HG02678 (cell line): Measurements from ENCODE around the gene ADCY1.

ENCODE experiments used
- ATAC-seq: cut with Tn5 transposase; IDR thresholded peaks from one replicate; pipeline ENCODE4 v1.9.1; 2021; ENCODE audit warnings: mild to moderate bottlenecking, moderate library complexity; ENCODE audit not compliant: unreplicated experiment

ADCY1 gene

GRCh38 chr7:45623157-45623556, 49.0 kb downstream of the ADCY1 start:
- ATAC-seq = no peak

GRCh38 chr7:45623740-45624391, 49.7 kb downstream of the ADCY1 start:
- ATAC-seq = no peak

- ATAC-seq = no peak
Measured at GRCh38 chr7:45624392-45624760, 50.2 kb downstream of the ADCY1 start.

- ATAC-seq = no peak
Measured at GRCh38 chr7:45625067-45625466, 50.9 kb downstream of the ADCY1 start.

- ATAC-seq = no peak
Measured at GRCh38 chr7:45625714-45626440, 51.7 kb downstream of the ADCY1 start.

- no peak for ATAC-seq
Measured at GRCh38 chr7:45626441-45627430, 52.6 kb downstream of the ADCY1 start.

GRCh38 chr7:45627691-45628456, 53.7 kb downstream of the ADCY1 start:
- ATAC-seq = no peak

- ATAC-seq = no peak
Measured at GRCh38 chr7:45631569-45631968, 57.4 kb downstream of the ADCY1 start.

GRCh38 chr7:45636733-45637132, 62.6 kb downstream of the ADCY1 start:
- ATAC-seq = no peak

GRCh38 chr7:45638916-45639315, 64.7 kb downstream of the ADCY1 start:
- ATAC-seq = no peak

GRCh38 chr7:45642044-45642443, 67.9 kb downstream of the ADCY1 start:
- no peak for ATAC-seq

GRCh38 chr7:45643630-45644029, 69.5 kb downstream of the ADCY1 start:
- ATAC-seq = no peak

GRCh38 chr7:45644237-45644636, 70.1 kb downstream of the ADCY1 start:
- ATAC-seq = no peak

GRCh38 chr7:45645141-45645969, 71.2 kb downstream of the ADCY1 start:
- no peak for ATAC-seq

- ATAC-seq = no peak
Measured at GRCh38 chr7:45646207-45646821, 72.1 kb downstream of the ADCY1 start.

- ATAC-seq = no peak
Measured at GRCh38 chr7:45646996-45647825, 73.0 kb downstream of the ADCY1 start.

- no peak for ATAC-seq
Measured at GRCh38 chr7:45647967-45648670, 74.0 kb downstream of the ADCY1 start.

GRCh38 chr7:45648671-45648995, 74.5 kb downstream of the ADCY1 start:
- ATAC-seq = no peak
